CD4-positive, alpha-beta T cell treated with Interleukin-15 for 4 hours (primary cell): Measurements from ENCODE around the gene TMEM198.

Experiments used
- DNase-seq: peaks from one replicate; pipeline ENCODE4 v3.0.0-alpha.2; 2020; ENCODE audit warnings: low spot score

TMEM198 gene

DNA sequence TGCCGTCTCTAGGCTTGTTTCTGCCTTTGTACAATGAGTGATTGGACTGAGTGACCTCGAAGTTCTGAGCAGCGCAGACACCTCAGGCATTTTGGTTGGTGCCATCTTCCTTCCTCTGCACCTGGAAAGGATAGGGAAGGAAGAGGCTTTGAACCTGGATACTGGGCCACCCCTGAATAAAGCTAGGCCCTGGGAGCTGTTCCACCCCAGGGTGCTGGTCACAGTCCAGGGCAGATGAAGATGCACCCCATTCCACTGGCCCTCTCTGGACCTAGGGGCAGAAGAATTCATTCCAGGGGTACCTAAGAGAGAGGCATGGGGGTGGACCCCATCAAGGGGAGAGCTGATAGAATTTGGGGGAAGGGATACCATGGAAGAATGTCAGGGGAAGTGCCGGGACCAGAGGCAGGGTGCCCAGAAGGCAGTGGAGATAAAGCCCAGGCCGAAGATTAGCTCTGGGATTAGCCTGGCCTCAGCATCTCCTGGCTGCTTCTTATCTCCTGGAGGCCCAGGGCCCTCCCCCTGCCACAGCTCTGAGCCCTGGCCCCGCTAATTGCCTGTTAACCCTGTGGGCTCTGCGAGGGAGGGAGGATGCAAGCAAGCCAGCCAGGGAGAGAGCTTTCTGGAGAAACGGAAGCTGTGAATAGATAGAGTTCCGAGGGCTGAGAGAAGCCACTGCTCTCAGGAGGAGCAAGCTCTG, 18.1 kb upstream of the TMEM198 start:
- DNase-seq, result no peak

DNA sequence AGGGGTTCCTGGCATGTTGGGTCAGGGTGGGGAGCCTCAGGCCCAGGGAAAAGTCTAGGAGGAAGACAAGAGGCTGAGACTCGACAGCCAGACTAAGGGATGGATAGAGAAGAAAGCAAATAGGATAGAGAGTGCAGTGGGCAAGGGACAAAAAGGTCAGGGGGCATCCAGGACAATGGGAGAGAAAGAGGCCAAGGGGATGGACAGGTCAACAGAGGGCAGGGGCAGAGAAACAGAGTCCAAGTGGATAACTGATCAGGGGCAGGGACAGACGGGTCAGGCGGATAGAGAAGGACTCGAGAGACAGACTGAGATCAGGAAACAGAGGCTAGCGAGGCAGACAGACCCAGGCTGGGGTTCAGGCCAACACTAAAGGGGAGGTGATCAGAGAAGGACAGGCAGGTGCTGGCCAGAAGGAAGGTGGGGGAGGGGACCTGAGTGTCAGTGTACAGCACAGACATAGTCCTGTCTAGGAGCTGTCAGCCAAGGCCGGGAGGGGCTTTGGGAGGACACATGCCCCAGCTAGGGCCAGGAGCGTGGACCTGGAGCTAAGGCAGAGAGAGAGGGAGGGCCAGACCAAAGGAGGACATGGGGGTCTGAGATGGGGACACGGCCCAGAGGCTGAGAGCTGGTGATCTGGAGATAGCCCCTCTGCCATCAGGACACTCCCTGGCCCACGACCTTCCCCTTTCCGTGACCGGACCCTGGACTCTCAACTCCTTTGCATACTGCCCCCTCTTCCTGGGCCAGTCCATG, 17.3 kb upstream of the TMEM198 start:
- DNase-seq, result no peak

DNA sequence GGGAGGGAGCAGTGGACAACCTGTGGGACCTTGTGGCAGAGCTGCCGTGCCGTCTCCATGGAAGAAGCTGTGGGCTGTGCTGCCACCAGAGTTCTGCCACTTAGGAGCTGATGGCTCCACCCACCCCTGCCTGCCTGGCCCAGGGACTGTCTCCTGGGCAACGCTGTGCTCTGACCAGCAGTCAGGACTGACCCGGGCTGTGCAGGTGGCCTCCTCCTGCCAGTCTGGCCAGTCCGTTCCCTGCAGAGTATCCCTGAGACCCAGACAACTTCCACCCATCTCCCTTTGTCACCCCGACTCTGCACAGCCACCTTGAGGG, 16.8 kb upstream of the TMEM198 start:
- DNase-seq, result no peak

DNA sequence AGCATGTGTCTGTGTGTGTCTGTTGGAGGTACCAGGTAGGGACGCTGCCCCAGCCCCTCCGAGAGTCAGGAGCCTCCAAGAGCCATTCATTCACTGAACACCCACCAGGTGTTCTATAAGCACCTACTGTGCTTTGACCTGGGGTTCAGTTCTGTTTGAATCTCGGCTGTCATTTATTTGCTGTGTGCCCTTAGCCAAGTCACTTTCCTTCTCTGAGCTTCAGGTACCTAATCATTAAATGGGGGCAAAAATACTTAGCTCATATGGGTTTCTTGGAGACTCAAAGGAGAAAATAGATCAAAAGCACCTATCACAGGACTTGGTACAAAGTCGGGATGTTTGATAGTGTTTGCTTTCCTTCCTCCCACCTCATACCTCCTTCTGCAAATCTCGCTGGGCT, 16.4 kb upstream of the TMEM198 start:
- no peak for DNase-seq

DNA sequence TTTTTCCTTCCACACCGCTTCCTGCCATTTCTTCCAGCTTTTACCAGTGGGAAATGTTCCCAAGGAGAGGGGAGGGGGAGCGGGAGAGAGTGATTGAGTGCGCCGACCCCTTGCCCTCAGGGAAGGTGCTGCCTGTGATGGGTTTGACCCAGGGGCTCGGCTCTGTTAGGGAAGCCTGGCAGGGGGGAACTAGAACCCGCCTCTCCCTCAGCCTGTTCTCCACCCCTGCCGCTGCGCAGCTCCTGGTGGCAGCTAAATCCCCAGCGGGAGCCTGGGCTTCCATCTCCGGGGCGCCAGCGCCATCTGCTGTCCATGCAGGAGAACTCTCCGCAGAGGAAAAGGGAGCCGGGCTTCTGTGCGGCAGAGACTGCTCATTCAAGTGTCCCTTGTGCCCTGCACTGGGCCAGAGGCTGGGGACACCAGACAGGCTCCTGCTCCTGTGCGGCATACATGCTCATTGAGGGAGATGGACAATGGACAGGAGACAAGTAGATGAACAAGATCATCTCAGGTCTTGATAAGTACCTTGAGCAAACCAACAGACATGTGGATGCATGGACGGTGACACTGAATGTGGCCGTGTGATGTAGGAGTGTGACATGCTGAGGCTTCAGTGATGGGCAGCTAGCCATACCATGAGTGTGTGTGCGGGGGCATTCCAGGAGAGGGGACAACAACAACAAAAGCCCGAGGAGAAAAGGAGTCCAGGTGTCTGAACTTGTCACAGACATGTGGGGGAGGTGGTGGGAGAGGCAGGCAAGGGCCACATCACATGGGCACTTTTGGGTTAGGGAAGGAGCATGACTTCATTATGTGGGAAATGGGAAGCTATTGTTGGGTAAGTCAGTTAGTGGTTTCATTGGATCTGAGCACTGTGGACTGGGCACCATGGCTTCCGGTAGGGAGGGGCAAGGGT, 13.5 kb upstream of the TMEM198 start:
- peak; percentile 84 for DNase-seq

DNA sequence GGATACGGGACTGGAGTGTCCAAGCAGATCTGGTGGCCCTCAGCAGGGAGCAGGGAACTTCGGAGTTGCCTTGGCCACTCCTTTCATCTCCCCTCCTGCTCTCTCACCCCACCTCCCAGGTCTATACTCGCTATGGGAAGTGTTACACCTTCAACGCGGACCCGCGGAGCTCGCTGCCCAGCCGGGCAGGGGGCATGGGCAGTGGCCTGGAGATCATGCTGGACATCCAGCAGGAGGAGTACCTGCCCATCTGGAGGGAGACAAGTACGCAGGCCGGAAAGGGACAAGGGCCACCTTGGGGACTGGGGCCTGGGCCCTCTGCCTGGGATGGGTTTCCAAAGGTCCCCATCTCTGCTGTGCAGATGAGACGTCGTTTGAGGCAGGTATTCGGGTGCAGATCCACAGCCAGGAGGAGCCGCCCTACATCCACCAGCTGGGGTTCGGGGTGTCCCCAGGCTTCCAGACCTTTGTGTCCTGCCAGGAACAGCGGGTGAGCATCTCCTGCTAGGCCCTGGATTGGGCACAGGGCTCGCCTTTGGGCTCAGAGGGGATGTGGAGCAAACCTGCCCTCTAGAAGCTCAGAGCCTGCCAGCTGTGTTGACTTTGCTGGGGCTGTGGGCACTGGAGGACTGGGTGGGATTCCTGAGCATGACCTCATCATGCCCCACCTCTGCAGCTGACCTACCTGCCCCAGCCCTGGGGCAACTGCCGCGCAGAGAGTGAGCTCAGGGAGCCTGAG, 12.0 kb upstream of the TMEM198 start:
- no peak for DNase-seq

DNA sequence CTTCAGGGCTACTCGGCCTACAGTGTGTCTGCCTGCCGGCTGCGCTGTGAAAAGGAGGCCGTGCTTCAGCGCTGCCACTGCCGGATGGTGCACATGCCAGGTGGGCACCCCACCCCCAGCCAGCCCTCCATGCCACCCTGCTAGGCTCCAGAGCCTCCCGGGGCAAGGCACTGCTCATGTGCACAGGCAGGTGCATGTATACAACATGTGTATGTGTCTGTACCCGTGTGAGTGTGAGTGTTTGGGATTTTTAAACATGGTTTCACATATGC, 11.5 kb upstream of the TMEM198 start:
- no peak for DNase-seq

DNA sequence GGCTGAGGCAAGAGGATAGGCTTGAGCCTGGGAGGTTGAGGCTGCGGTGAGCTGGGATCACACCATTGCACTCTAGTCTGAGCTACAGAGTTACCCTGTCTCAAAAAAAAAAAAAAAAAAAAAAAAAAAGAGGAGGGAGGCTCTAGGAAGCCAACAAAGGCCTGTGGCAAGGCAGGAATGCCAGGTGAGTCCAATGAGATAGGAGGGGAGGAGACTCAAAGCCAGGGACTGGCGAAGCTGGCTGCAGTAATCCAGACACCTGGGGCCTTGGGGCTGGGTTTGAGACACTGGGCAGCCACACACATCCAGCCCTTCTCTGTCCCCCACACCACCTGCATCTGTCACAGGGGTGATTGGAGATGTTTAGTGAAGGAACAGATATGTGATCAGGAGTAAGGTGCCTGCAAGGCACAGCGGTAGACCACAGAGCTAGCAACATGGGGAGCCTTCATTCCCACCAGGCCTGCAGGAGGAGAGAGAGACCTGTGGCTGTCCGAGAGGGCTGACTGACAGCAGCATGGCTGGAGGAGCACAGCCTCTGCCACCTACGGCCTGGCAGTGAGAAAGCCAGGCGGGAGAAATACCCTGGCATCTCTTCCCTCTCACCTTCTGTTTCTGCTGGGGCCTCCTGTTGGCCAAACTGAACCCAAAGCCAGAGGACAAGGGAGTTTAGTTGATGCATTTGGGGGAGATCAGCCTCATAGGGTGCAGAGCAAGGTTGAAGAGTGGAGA, 9.7 kb upstream of the TMEM198 start:
- no peak for DNase-seq

DNA sequence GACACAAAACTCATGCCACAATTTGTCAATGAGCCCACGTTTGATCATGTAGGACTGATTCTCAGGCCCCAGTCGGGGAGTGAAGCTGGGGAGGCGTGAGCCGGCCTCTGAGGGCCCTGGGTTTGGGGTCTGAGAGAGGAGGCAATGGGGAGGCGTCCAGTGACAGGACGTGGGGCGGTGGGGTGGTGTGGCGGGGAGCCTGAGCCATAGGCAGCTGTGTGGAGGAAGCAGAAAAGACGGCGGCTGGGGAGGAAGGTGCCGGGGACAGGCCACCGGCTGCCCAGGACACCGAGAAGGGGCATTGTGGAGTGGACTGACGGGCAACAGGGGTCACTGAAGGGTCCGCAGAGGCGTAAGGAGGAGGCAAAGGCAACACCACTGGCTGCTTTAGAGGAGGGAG, 7.4 kb upstream of the TMEM198 start:
- no peak for DNase-seq

DNA sequence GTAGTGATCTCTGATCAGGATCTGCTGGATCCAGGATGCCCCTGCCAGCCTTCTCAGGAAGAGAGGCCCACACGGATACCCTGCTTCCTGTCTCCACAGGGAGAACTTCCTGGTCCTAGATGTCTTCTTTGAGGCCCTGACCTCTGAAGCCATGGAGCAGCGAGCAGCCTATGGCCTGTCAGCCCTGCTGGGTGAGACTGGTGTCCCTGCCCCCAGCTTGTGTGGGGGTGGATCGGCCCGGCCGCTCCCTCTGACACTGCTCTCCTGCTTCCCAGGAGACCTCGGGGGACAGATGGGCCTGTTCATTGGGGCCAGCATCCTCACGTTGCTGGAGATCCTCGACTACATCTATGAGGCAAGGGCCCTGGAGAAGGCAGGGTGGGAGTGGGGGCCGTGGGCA, 6.9 kb upstream of the TMEM198 start:
- no peak for DNase-seq

DNA sequence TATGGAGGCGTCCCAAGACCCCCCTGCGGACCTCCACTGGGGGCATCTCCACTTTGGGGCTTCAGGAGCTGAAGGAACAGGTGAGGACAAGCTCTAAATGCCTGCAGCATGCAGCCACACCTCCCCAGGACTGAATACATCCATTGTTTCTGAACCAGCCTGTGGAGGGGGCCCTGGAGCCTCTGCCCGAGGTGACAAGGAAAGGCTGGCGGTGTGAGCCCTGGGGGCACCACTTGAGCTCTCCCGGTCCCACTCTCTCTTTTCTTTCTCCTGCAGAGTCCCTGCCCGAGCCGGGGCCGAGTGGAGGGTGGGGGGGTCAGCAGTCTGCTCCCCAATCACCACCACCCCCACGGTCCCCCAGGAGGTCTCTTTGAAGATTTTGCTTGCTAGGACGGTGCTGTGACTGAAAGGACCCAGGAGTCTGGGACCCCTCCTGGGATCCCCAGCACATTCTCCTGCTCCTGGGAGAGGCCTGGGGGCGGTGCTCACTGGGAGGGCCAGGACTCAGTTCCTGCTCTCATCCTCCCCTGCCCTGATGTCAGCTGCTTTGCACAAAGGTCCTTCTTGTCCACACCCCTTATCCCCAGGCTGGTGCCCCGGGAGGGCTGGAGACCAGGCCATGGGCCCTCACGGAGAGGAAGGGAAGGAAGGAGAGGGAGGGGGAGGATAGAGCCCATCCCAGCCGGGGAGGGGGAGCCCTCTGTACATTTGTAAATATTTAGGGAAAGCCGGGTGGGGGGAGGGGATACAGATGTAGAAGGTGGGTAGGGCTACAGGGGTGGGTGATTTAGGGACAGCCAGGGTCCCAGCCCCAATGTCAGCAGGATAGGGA, 6.0 kb upstream of the TMEM198 start:
- DNase-seq, result no peak

DNA sequence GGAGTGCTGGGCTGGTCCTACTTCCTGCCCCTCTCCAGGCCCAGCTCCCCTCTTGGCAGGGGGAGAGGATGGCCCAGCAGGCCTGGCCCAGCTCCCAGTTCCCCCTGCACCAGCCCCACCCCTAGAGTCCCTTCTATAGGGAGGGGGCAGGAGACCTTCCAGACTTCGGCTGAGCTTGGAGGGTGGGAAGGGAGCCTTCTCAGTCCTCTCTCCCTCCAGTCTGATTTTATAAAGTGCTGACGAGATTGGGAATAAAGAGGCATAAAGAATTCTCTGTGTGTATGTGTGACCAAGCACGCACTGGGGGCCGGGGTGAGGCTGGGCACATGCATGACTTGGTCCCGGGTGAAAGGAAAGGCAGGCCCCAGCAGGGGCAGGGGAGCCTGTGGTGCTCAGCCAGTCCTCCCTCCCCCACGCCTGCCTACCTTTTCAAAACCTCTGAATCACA, 5.3 kb upstream of the TMEM198 start:
- no peak for DNase-seq

DNA sequence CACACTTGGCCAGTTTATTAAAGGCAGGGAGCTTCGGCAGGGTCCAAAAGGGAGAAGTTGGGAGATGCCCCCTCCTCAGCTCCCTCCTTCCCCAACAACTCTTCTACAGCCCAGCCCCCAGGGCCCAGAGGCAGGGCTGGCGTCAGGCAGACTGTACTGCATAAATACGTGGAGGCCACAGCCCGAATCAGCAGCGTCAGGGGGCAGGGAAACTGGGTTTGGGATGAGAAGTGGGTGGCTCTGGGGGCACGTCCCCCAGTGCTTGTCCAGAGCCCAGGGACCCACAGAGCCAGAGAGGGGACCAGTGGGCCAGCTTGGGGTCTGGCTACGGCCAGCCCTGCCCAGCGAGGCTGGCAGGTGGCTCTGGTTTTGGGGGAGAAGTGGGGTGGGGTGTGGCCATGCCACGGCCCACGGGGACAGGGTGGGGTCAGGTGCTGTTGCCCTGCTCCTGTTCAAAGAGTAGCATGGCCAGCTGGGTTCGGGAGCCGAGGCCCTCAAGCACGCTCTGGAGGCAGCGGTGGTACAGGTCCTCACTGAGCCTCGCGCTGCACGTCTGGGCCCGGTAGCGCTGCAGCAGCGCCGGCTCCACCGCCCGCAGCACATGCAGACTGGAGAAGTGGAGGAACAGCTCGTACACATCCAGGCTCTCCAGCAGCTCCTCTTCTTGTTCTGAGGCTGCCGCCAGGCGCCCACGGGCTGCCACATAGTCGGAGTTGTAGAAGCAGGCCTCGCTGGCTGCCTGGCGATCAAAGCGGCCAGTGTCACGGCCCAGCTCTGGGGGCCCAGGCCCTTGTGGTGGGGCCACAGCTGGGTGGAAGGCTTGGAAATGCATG, 4.7 kb upstream of the TMEM198 start:
- DNase-seq, result no peak

DNA sequence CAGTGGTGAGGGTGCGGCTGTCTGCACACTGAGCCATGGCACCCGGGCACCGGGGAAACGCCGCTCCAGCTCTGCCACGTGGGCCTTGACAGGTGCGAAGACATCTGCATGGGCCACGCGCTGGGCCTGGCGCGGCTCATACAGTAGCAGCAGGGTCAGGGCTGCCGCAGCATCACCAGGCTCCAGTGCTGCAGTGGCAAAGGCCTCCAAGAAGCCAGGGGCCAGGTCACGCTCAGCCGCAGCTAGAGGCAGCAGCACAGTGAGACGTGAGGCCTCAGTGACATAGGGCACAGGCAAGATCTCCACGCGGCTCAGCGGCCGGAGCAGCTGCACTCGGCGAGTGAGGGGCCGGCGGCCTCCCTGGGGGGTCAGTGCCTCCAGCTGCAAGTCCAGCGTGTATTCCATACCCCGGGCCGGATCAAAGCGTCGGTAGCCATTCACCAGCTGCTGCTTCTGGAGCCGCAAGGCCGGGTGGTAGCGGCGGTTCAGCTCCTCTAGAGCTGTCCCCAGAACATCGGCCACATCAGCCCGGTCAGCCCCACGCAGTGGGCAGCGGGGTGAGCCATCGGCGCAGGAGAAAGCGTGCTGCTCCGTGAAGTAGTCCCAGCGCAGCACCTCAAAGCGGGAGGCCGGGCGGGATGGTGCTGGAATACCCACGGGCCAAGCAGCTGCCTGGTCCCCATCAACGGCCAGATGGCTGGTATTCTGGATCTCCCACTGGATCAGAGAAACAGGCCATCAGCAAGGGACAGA, 3.7 kb upstream of the TMEM198 start:
- DNase-seq, result no peak

DNA sequence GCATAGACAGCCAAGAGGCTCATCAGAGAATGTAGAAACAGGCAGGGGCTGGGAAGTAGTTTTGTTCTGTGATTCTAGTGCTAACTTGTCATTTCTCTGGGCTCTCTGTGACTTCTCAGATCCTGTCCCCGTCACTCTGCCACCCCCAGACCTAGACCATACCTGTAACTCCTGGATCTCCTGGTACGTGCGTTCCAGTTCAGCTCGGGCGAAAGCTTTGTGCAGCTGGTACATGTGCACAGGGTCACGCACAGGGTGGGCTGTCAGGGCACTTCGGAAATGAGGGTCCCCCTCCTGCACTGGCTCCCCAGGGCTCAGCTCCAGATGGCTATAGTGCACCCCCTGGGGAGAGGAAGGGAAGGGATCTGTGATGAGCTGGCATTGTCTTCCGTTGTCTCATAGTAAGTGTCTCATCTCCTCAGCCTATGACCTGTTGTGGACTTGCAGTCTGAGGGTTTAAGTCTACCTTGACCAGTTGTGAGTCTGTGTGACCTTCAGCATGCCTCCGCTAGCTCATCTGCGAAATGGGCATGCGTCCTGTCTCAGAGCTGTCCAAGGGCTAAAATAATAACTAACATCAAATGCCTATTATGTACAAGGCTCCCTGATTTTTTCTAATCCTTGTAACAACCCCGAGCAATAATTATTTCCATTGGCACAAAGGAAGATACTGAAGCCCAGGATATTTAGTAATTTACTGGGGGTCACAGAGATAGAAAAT, 2.9 kb upstream of the TMEM198 start:
- no peak for DNase-seq

DNA sequence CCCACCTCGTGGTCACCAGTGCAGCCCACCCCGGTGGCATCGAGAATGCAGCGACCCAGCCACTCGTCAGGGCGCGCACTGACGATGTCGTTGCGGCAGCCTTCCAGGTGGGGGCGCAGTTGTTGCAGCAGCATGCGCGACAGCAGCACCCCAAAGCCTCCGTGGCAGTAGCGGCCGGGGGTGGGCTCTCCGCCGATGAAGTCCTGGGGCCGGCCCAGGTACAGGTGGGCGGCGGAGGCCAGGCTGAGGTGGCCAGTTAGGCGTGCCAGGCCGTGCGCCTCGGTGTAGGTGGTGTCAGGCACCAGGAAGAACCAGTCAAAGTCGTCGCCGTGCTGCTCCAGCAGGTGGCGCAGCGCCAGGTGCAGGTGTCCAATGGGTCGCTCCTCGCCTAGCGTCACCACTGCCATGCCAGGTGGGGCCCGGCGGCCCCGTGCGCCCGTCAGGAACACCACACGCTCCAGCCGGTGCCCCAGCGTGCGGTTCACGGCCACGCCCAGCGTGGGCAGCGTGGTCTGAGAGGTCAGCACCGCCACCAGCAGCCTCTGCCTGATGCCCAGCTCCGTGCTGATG, 2.1 kb upstream of the TMEM198 start:
- peak; percentile 89 for DNase-seq

DNA sequence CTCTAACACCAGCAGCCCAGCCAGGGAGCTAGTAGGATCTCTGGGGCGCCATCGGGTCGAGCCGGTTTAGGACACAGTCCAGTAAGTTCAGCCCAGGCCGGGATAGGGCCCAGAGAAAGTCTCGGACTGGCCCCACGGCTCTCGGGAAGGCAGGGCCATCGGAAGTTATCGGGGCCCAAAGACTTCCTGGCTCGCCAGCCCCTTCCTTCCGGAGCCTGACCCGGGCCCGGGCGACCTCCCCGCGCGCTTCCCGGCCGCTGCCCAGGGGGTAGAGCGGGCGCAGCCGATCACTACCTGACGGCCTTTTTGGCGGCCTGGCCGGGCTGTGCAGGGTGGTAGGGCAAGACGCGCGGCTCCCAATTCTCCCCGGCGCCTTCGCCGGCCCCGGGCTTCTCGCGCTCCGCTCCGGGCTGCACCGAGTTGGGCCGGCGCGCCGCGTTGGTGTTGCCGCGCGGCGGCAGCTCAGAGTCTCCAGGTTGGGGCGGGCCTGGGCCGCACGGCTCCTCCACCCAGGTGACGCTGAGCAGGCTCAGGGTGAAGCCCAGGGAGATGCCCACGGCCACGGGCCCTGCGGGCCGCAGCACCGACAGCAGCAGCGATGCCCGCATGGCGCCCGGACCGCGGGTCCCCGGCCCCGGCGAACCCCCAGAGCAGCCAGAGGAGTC, 765 bp upstream of the TMEM198 start:
- DNase-seq, result no peak

DNA sequence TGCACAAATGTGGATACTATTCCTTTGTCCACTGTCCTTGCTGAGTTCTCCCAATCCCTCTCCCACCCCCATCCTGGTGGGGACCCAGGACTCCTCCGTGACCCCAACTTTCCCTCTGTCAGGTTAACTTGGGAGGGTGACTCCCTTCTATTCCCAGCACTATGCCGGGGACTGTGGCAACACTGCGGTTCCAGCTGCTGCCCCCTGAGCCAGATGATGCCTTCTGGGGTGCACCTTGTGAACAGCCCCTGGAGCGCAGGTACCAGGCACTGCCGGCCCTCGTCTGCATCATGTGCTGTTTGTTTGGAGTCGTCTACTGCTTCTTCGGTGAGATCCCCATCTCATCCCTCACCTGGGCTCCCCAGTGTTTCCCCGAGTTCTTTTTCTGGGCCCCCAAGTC, 739 bp downstream of the TMEM198 start:
- no peak for DNase-seq
